Fibroblast of pulmonary artery (primary cell): Measurements from ENCODE around the gene ZNF283.
A peak's percentile ranks its signal among the peaks of the same experiment; 100 is the strongest.

Source experiments
- DNase-seq: peaks from one replicate; pipeline ENCODE4 v3.0.0-alpha.2; 2010; ENCODE audit warnings: low read depth
- H3K4me3 ChIP-seq: replicated peaks from 2 replicates; pipeline ENCODE4 v1.5.1; 2011; ENCODE audit warnings: low read depth, mild to moderate bottlenecking, control low read depth, low read length, moderate library complexity
- TF ChIP-seq, protein P1 (sequence below): IDR thresholded peaks from 2 replicates; pipeline ENCODE4 v1.5.1; 2011; ENCODE audit warnings: mild to moderate bottlenecking, control low read depth, low read length, inconsistent platforms; ENCODE audit errors: missing control alignments

ZNF283 gene

DNA sequence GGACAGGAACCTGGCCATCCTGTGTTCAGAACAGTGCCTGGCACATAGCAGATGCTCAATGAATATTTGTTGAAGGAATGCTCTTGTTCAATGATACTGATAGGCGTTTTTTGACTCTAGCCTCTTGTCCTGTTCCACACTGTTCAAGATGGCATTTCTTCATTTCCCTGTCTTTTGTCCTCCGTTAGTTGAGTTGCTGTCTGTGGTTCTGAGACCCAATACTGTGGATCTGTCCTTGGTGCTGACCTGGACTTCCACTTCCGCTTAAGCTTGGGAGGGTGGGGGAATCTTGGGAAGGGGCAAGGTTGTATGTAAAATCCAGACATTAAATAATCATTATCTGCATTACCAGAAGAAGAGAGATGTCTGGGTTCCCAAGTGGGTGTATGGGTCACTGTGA lies 38.1 kb upstream of the ZNF283 start:
- no peak overlapping the region for H3K4me3 ChIP-seq
- DNase-seq: peak; percentile 72
- TF ChIP-seq, protein P1, sequence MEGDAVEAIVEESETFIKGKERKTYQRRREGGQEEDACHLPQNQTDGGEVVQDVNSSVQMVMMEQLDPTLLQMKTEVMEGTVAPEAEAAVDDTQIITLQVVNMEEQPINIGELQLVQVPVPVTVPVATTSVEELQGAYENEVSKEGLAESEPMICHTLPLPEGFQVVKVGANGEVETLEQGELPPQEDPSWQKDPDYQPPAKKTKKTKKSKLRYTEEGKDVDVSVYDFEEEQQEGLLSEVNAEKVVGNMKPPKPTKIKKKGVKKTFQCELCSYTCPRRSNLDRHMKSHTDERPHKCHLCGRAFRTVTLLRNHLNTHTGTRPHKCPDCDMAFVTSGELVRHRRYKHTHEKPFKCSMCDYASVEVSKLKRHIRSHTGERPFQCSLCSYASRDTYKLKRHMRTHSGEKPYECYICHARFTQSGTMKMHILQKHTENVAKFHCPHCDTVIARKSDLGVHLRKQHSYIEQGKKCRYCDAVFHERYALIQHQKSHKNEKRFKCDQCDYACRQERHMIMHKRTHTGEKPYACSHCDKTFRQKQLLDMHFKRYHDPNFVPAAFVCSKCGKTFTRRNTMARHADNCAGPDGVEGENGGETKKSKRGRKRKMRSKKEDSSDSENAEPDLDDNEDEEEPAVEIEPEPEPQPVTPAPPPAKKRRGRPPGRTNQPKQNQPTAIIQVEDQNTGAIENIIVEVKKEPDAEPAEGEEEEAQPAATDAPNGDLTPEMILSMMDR: no peak

DNA sequence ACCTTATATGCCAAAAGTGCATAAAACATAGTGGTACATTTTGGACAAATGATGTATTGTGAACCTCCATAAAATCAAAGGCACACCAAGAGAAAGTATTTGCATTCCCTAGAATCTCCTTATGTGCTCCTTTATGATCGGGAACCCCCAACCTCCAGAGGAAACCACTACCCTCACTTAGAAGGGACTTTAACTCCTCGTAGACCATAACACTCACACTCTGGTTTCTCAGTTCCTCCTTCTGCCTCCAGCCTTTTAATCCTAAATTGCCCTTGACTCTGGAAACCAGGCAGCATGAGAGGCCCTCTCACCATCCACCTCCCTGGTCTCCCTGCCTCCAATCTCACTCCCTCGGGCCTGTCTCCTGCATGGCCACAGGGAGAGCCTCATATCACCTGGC lies 36.5 kb upstream of the ZNF283 start:
- TF ChIP-seq, protein P1: no peak
- no peak overlapping the region for H3K4me3 ChIP-seq
- no peak for DNase-seq

DNA sequence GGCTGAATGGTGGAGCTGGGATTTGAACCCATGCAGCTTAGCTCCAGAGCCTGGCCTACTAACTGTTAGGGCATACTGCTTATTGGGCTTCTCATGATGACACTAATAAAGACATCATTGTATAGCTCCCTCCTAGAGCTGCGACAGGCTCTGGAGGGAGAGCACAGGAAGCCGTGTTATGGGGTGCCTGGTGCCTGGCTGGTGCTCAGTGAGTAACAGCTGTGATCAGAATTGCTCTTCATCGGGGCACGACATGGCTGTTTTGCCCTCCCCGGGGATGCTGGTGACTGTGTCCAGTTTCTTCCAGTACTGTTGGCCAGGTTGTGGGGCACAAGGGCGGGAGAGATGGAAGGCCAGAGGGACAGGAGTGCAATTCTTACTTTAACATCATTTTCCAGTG lies 30.0 kb upstream of the ZNF283 start:
- TF ChIP-seq, protein P1: no peak

DNA sequence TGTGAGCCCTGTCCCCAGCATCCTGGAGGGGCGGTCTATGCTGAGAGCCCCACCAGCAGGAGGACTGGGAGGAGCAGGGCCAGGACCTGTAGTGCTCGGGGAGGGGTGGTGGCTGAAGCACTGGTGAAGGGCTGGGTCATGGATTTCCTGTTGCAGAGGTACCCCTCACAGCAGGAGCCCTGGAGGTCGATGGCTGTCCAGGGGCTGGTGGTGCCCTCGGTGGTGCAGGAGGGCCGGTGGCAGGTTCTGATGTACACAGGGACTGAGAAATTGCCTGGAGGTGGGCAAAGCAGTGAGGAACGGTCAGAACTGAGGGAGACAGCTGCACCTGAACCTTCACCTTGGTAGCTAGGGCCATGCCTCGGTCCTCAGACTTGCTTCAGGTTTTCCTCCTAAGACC lies 29.6 kb upstream of the ZNF283 start:
- TF ChIP-seq, protein P1: no peak
- no peak overlapping the region for H3K4me3 ChIP-seq

More for the DNA sequence above, 30.0 kb upstream of the ZNF283 start:
- no peak overlapping the region for H3K4me3 ChIP-seq
- DNase-seq: no peak

GRCh38 chr19:43798026-43798545 lies 29.0 kb upstream of the ZNF283 start:
- no peak for DNase-seq
- TF ChIP-seq, protein P1: no peak
- peak overlapping the region; percentile 53 for H3K4me3 ChIP-seq

More for the DNA sequence above, 29.6 kb upstream of the ZNF283 start:
- no peak for DNase-seq

GRCh38 chr19:43798546-43799409 lies 28.3 kb upstream of the ZNF283 start:
- TF ChIP-seq, protein P1: no peak

More at GRCh38 chr19:43798546-43799409, 28.3 kb upstream of the ZNF283 start:
- peak overlapping the region; percentile 53 for H3K4me3 ChIP-seq
- no peak for DNase-seq
